Transverse colon (tissue), 4 donors: ENCODE data around the gene SCAP.

Experiments used
- POLR2A ChIP-seq: fragments of 450-650 bp; IDR thresholded peaks from one replicate; pipeline ENCODE4 v1.6.1; 2016; ENCODE audit warnings: antibody characterized with exemption, mild to moderate bottlenecking, moderate library complexity
- POLR2AphosphoS5 ChIP-seq, 3 donors: sonication (generic); formaldehyde crosslinking; IDR thresholded peaks; one replicate each; pipeline ENCODE4 v1.6.1; 2016; ENCODE audit warnings: antibody characterized with exemption in 3 of 3
- TF ChIP-seq, protein P1 (sequence below), 5 experiments: fragments of 200-600 bp in 3 of 5; fragments of 450-650 bp in 2 of 5; sonication (generic) in 3 of 5; IDR thresholded peaks; 1 replicate in 2 of 5; 2 replicates in 3 of 5; pipeline ENCODE4 v1.5.1; 2016 to 2017; ENCODE audit warnings: antibody characterized with exemption in 5 of 5, inconsistent platforms in 3 of 5, mild to moderate bottlenecking in 2 of 5, moderate library complexity in 1 of 5

DNA sequence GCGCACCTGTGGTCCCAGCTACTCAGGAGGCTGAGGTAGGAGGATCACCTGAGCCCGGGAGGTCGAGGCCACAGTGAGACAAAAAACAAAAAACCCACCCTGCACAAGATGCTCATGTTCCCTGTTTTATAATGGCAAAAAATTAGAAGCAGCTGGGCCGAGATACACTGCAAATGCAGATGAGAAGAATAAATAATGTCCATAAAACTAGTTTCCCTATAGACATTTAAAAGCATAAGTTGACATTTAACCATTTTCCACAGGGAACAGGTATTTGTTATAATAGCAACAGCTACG, 537 bp upstream of the SCAP start:
- TF ChIP-seq POLR2AphosphoS5 (IDR thresholded peaks at IDR 0.05) (no peak), POLR2A (no peak)
- TF ChIP-seq, protein P1, sequence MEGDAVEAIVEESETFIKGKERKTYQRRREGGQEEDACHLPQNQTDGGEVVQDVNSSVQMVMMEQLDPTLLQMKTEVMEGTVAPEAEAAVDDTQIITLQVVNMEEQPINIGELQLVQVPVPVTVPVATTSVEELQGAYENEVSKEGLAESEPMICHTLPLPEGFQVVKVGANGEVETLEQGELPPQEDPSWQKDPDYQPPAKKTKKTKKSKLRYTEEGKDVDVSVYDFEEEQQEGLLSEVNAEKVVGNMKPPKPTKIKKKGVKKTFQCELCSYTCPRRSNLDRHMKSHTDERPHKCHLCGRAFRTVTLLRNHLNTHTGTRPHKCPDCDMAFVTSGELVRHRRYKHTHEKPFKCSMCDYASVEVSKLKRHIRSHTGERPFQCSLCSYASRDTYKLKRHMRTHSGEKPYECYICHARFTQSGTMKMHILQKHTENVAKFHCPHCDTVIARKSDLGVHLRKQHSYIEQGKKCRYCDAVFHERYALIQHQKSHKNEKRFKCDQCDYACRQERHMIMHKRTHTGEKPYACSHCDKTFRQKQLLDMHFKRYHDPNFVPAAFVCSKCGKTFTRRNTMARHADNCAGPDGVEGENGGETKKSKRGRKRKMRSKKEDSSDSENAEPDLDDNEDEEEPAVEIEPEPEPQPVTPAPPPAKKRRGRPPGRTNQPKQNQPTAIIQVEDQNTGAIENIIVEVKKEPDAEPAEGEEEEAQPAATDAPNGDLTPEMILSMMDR (IDR thresholded peaks at IDR 0.05) = no peak
